K562 (cell line): Measurements from ENCODE around the gene GP1BB. TPM values are rescaled to one million over a fixed set of nuclear protein-coding genes. Genes with fewer than 3 reads are reported as not detected.
A peak's percentile ranks its signal among the peaks of the same experiment; 100 is the strongest.

Experiments used
- BHLHE40 ChIP-seq: IDR thresholded peaks from 2 replicates; pipeline ENCODE4 v1.6.1; 2011; ENCODE audit warnings: low read length, improper control_type of control experiment
- BRF1 ChIP-seq: IDR thresholded peaks from 3 replicates; pipeline ENCODE4 v1.6.1; 2011; ENCODE audit warnings: borderline replicate concordance, mild to moderate bottlenecking; ENCODE audit not compliant: insufficient read length; ENCODE audit errors: extremely low read depth
- CREB1 ChIP-seq, 2 experiments: sonication (generic) in 1 of 2; formaldehyde crosslinking in 1 of 2; IDR thresholded peaks; 2 replicates each; pipeline versions ENCODE4 v1.6.1 to v1.8.0; 2012 to 2022; ENCODE audit warnings: inconsistent platforms in 1 of 2, mild to moderate bottlenecking in 1 of 2, missing genetic modification reagents in 1 of 2, moderate library complexity in 1 of 2
- KLF13 ChIP-seq: fragments of 450-650 bp; IDR thresholded peaks from 2 replicates; pipeline ENCODE4 v1.6.1; 2016; ENCODE audit warnings: missing genetic modification characterization, low read depth, mild to moderate bottlenecking, missing compliant biosample characterization, moderate library complexity, borderline replicate concordance
- ZNF408 ChIP-seq: fragments of 250-450 bp; sonication (Bioruptor Pico); IDR thresholded peaks from 2 replicates; pipeline ENCODE4 v1.4.0; 2020; ENCODE audit warnings: low read depth, mild to moderate bottlenecking, moderate library complexity
- polyA plus RNA-seq, 8 experiments: library from polyadenylated mRNA; depleted of rRNA in 4 of 8; stranded (reverse) in 5 of 8; unstranded in 3 of 8; fragments of >200 nt; fragmentation: Nextera tagmentation in 2 of 8; fragmentation: Illumina TruSeq in 1 of 8; extraction: Ambion mirVana in 2 of 8; extraction: Trizol in 1 of 8; gene quantifications; 2 replicates each; pipeline versions ENCODE4 v1.2.1 to v1.2.3, GENCODE V29; 2011 to 2014; ENCODE audit warnings: inconsistent platforms in 1 of 8, missing spikeins in 1 of 8
- total RNA-seq, 7 experiments: library from RNA; depleted of rRNA in 6 of 7; stranded (reverse); fragments of >200 nt in 6 of 7; fragmentation: Illumina TruSeq in 2 of 7; extraction: Trizol in 2 of 7; gene quantifications; 2 replicates each; pipeline versions ENCODE4 v1.2.1 to v1.2.3, GENCODE V29; 2011 to 2021; ENCODE audit warnings: low replicate concordance in 1 of 7
- TF ChIP-seq, protein P1 (sequence below), 2 experiments: fragments of 150-350 bp in 1 of 2; IDR thresholded peaks; 2 replicates each; pipeline ENCODE4 v1.6.1; 2012 to 2016; ENCODE audit warnings: low read depth in 2 of 2, low read length in 2 of 2, mild to moderate bottlenecking in 1 of 2, moderate library complexity in 1 of 2
- TF ChIP-seq, protein P2 (sequence below): fragments of 250-450 bp; sonication (Bioruptor Pico); IDR thresholded peaks from 2 replicates; pipeline ENCODE4 v1.9.0; 2021; ENCODE audit warnings: mild to moderate bottlenecking, inconsistent platforms
- TF ChIP-seq, protein P3 (sequence below): sonication (generic); formaldehyde crosslinking; IDR thresholded peaks from 2 replicates; pipeline ENCODE4 v1.8.1; 2023; ENCODE audit warnings: missing genetic modification reagents, mild to moderate bottlenecking, borderline replicate concordance
- TF ChIP-seq, protein P4 (sequence below): fragments of 250-450 bp; sonication (Bioruptor Pico); IDR thresholded peaks from 2 replicates; pipeline ENCODE4 v1.6.1; 2021; ENCODE audit warnings: mild to moderate bottlenecking
- TF ChIP-seq, protein P5 (sequence below): fragments of 250-450 bp; sonication (Bioruptor Pico); IDR thresholded peaks from 2 replicates; pipeline ENCODE4 v1.8.0; 2021; ENCODE audit warnings: borderline replicate concordance, mild to moderate bottlenecking, moderate library complexity; ENCODE audit not compliant: poor library complexity, severe bottlenecking

Gene GP1BB
- total and polyA plus RNA-seq, 9 of the 15 experiments (the other 6 are each of a cell fraction or from before 2014, with no cell fraction given) = 0.69 to 162 (median 2.8) TPM

DNA sequence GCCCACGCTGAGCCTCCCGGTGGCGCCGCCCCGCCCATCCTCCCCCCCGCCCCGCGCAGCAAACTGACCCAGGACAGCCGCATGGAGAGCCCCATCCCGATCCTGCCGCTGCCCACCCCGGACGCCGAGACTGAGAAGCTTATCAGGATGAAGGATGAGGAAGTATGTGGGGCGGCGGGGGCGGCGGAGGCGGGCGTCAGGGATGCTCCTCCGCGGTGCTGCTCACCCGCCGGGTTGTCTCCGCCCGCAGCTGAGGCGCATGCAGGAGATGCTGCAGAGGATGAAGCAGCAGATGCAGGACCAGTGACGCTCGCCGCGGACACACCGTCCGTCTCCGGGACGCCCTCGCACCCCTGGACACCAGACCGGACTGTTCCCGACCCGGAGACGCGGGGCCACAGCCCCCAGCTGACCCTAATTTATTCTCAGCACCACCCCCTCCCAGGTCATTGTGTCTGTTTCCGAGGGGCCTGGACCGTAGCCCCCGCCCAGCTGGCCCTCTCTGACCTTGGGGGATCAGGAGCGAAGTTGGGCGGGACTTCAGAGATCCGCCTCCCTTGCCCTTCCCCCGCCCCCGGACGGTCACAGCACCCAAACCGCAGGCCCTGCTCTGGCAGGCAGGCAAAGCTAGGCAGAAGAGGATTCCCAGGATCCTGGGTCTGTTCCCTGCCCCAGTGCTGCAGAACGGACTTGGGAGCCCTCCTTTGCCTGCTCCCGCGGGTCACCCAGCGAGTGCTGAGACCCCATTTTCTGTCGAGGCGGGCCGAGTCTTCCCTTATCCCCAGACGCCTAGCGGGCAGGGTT, 959 bp upstream of the GP1BB start (continued):
- TF ChIP-seq, protein P1, sequence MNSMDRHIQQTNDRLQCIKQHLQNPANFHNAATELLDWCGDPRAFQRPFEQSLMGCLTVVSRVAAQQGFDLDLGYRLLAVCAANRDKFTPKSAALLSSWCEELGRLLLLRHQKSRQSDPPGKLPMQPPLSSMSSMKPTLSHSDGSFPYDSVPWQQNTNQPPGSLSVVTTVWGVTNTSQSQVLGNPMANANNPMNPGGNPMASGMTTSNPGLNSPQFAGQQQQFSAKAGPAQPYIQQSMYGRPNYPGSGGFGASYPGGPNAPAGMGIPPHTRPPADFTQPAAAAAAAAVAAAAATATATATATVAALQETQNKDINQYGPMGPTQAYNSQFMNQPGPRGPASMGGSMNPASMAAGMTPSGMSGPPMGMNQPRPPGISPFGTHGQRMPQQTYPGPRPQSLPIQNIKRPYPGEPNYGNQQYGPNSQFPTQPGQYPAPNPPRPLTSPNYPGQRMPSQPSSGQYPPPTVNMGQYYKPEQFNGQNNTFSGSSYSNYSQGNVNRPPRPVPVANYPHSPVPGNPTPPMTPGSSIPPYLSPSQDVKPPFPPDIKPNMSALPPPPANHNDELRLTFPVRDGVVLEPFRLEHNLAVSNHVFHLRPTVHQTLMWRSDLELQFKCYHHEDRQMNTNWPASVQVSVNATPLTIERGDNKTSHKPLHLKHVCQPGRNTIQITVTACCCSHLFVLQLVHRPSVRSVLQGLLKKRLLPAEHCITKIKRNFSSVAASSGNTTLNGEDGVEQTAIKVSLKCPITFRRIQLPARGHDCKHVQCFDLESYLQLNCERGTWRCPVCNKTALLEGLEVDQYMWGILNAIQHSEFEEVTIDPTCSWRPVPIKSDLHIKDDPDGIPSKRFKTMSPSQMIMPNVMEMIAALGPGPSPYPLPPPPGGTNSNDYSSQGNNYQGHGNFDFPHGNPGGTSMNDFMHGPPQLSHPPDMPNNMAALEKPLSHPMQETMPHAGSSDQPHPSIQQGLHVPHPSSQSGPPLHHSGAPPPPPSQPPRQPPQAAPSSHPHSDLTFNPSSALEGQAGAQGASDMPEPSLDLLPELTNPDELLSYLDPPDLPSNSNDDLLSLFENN (IDR thresholded peaks at IDR 0.05; ENCODE audit: low read depth in 2 of 2, low read length in 2 of 2) = peak in 1 of 2 experiments; percentile 29; a peak in 2 of 4 replicates
- TF ChIP-seq BHLHE40 (peak; percentile 86), CREB1 (IDR thresholded peaks at IDR 0.05) (no peak), CREB1 (CRISPR knock-in tag; IDR thresholded peaks at IDR 0.05) (no peak), ZNF408 (no peak), KLF13 (tag) (peak; percentile 15; the same call in 1 of the 2 replicates), BRF1 (no peak)
- TF ChIP-seq, protein P2, sequence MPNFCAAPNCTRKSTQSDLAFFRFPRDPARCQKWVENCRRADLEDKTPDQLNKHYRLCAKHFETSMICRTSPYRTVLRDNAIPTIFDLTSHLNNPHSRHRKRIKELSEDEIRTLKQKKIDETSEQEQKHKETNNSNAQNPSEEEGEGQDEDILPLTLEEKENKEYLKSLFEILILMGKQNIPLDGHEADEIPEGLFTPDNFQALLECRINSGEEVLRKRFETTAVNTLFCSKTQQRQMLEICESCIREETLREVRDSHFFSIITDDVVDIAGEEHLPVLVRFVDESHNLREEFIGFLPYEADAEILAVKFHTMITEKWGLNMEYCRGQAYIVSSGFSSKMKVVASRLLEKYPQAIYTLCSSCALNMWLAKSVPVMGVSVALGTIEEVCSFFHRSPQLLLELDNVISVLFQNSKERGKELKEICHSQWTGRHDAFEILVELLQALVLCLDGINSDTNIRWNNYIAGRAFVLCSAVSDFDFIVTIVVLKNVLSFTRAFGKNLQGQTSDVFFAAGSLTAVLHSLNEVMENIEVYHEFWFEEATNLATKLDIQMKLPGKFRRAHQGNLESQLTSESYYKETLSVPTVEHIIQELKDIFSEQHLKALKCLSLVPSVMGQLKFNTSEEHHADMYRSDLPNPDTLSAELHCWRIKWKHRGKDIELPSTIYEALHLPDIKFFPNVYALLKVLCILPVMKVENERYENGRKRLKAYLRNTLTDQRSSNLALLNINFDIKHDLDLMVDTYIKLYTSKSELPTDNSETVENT (CRISPR knock-in tag) = peak; percentile 79
- TF ChIP-seq, protein P3, sequence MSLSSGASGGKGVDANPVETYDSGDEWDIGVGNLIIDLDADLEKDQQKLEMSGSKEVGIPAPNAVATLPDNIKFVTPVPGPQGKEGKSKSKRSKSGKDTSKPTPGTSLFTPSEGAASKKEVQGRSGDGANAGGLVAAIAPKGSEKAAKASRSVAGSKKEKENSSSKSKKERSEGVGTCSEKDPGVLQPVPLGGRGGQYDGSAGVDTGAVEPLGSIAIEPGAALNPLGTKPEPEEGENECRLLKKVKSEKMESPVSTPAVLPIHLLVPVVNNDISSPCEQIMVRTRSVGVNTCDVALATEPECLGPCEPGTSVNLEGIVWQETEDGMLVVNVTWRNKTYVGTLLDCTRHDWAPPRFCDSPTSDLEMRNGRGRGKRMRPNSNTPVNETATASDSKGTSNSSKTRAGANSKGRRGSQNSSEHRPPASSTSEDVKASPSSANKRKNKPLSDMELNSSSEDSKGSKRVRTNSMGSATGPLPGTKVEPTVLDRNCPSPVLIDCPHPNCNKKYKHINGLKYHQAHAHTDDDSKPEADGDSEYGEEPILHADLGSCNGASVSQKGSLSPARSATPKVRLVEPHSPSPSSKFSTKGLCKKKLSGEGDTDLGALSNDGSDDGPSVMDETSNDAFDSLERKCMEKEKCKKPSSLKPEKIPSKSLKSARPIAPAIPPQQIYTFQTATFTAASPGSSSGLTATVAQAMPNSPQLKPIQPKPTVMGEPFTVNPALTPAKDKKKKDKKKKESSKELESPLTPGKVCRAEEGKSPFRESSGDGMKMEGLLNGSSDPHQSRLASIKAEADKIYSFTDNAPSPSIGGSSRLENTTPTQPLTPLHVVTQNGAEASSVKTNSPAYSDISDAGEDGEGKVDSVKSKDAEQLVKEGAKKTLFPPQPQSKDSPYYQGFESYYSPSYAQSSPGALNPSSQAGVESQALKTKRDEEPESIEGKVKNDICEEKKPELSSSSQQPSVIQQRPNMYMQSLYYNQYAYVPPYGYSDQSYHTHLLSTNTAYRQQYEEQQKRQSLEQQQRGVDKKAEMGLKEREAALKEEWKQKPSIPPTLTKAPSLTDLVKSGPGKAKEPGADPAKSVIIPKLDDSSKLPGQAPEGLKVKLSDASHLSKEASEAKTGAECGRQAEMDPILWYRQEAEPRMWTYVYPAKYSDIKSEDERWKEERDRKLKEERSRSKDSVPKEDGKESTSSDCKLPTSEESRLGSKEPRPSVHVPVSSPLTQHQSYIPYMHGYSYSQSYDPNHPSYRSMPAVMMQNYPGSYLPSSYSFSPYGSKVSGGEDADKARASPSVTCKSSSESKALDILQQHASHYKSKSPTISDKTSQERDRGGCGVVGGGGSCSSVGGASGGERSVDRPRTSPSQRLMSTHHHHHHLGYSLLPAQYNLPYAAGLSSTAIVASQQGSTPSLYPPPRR (CRISPR knock-in tag) = no peak
- TF ChIP-seq, protein P4, sequence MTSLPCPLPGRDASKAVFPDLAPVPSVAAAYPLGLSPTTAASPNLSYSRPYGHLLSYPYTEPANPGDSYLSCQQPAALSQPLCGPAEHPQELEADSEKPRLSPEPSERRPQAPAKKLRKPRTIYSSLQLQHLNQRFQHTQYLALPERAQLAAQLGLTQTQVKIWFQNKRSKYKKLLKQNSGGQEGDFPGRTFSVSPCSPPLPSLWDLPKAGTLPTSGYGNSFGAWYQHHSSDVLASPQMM (CRISPR knock-in tag) = no peak
- TF ChIP-seq, protein P5, sequence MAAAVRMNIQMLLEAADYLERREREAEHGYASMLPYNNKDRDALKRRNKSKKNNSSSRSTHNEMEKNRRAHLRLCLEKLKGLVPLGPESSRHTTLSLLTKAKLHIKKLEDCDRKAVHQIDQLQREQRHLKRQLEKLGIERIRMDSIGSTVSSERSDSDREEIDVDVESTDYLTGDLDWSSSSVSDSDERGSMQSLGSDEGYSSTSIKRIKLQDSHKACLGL (CRISPR knock-in tag) = peak; percentile 33
